ENCODE data around the gene MGP. TPM values are rescaled to one million over a fixed set of nuclear protein-coding genes. Genes with fewer than 3 reads are reported as not detected.

Gene MGP
- polyA plus RNA-seq (2013, experiment 1 of 2): not detected
- not detected for polyA plus RNA-seq (2013, experiment 2 of 2)

DNA sequence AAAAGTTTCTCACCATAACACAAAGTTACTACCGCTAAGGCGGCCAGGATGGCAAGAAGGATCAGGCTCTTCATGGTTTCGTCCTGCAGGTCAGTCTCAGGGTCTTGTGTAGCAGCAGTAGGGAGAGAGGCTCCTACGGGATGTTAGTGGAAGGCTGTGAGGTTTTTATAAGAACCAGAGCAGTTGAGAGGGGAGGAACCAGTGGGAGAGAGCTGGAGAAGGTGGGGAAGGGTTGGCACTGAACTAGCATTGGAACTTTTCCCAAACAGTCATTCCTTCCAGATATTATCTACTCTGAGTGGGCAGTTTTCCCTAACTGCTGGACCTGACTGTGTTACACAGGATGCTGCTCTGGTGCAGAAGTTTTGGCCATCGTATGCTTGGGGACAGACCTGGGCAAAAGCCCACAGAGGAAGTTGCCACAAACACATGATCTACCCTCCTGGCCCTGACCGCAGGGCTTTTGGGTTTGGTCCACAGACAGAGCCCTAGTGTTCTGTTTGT, at the start of gene MGP:
Gene MGP (minus strand): TSS at position 137 of the 504 bp plus-strand sequence. CDS start 63 bp downstream, at position 74.
- DNase-seq (ENCODE audit: low spot score): no peak

DNA sequence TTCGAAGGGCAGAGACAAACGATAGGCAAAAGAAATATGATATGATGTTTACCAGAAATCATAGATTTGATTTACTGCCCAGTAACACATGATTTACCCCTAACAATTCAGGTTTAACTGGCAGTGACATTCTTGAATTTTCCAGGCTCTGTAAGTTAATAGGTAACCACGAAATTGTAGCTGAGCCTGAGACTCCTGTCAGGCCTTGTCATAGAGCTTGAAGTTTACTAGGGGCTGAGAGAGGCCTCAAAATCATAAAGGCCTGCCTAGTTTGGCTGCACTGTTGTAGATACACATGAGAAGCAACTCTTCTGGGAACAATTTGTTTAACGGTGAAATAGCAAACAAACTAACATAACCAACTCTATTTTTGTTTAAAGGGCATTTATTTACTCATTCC, 49.4 kb upstream of the MGP start:
- Histone ChIP-seq H3K9ac (ENCODE audit: low read depth, low read length, poor library complexity) (no peak overlapping the region), H3K36me3 (replicated peaks in 1 of 2; ENCODE audit: control insufficient read depth in 2 of 2, insufficient read depth in 2 of 2, low read length in 2 of 2) (no peaks in the 10 kb centered on the region), H3K4me1 (ENCODE audit: control insufficient read depth in 2 of 2, insufficient read depth in 1 of 2, low read depth in 1 of 2, low read length in 2 of 2) (no peaks in the 10 kb centered on the region), H3K27me3 (ENCODE audit: control insufficient read depth in 3 of 3, insufficient read depth in 3 of 3, low read depth in 1 of 3, low read length in 3 of 3) (no peaks in the 10 kb centered on the region), H2BK15ac (ENCODE audit: low read length) (no peak overlapping the region), H3K4ac (ENCODE audit: low read length) (no peak overlapping the region), H3K27ac (replicated peaks; ENCODE audit: low read length) (no peak overlapping the region), H3K79me1 (ENCODE audit: low read depth, low read length) (no peaks in the 10 kb centered on the region), H3K18ac (ENCODE audit: low read length) (no peak overlapping the region), H2AK5ac (ENCODE audit: low read depth, low read length) (no peak overlapping the region), H3K23ac (ENCODE audit: low read depth, low read length, poor library complexity) (no peak overlapping the region), H3K4me2 (ENCODE audit: insufficient read depth, low read length, poor library complexity, severe bottlenecking) (no peak overlapping the region), H3K4me3 (ENCODE audit: low read length in 2 of 2) (no peak overlapping the region), H4K91ac (ENCODE audit: low read depth, low read length, poor library complexity) (no peak overlapping the region), H2BK12ac (ENCODE audit: low read length) (no peak overlapping the region), H2BK5ac (ENCODE audit: low read length) (no peak overlapping the region), H3K9me3 (replicated peaks in 1 of 2; ENCODE audit: control insufficient read depth in 2 of 2, insufficient read depth in 1 of 2, low read depth in 1 of 2, low read length in 2 of 2) (no peaks in the 10 kb centered on the region), H2AFZ (ENCODE audit: low read length) (no peak overlapping the region), H2BK120ac (ENCODE audit: low read depth, low read length) (no peak overlapping the region), H3K14ac (ENCODE audit: low read length) (no peak overlapping the region), H4K8ac (ENCODE audit: low read depth, low read length) (no peak overlapping the region)
- no peak for DNase-seq (ENCODE audit: low spot score)
- WGBS, 2 donors (ENCODE audit: extremely low coverage in 2 of 2, insufficient read length in 2 of 2, insufficient replicate concordance in 1 of 2): no CpG with 5 or more reads among the region's 4 CpGs

More for the DNA sequence above, at the start of gene MGP:
- H3K4me1 ChIP-seq (ENCODE audit: control insufficient read depth in 2 of 2, insufficient read depth in 1 of 2, low read depth in 1 of 2, low read length in 2 of 2): no peaks in the 10 kb centered on the region
- no peak within 1 kb of the TSS for H3K9ac ChIP-seq (ENCODE audit: low read depth, low read length, poor library complexity)
- no peak within 1 kb of the TSS for H3K4me2 ChIP-seq (ENCODE audit: insufficient read depth, low read length, poor library complexity, severe bottlenecking)
- H2AFZ ChIP-seq (ENCODE audit: low read length): no peak within 1 kb of the TSS
- no peaks in the 10 kb centered on the region for H3K79me1 ChIP-seq (ENCODE audit: low read depth, low read length)
- H3K18ac ChIP-seq (ENCODE audit: low read length): no peak within 1 kb of the TSS
- H2BK15ac ChIP-seq (ENCODE audit: low read length): no peak within 1 kb of the TSS
- no peaks in the 10 kb centered on the region for H3K36me3 ChIP-seq (replicated peaks in 1 of 2; ENCODE audit: control insufficient read depth in 2 of 2, insufficient read depth in 2 of 2, low read length in 2 of 2)
- H3K9me3 ChIP-seq (replicated peaks in 1 of 2; ENCODE audit: control insufficient read depth in 2 of 2, insufficient read depth in 1 of 2, low read depth in 1 of 2, low read length in 2 of 2): no peaks in the 10 kb centered on the region
- H3K4ac ChIP-seq (ENCODE audit: low read length): no peak within 1 kb of the TSS
- no peaks in the 10 kb centered on the region for H3K27me3 ChIP-seq (ENCODE audit: control insufficient read depth in 3 of 3, insufficient read depth in 3 of 3, low read depth in 1 of 3, low read length in 3 of 3)
- no CpG with 5 or more reads among the region's 6 CpGs for WGBS, 2 donors (ENCODE audit: extremely low coverage in 2 of 2, insufficient read length in 2 of 2, insufficient replicate concordance in 1 of 2)
- H2BK12ac ChIP-seq (ENCODE audit: low read length): no peak within 1 kb of the TSS
- no peak within 1 kb of the TSS for H4K8ac ChIP-seq (ENCODE audit: low read depth, low read length)
- H3K14ac ChIP-seq (ENCODE audit: low read length): no peak within 1 kb of the TSS
- no peak within 1 kb of the TSS for H2BK120ac ChIP-seq (ENCODE audit: low read depth, low read length)
- H2BK5ac ChIP-seq (ENCODE audit: low read length): no peak within 1 kb of the TSS
- no peak within 1 kb of the TSS for H3K23ac ChIP-seq (ENCODE audit: low read depth, low read length, poor library complexity)
- H3K4me3 ChIP-seq (ENCODE audit: low read length in 2 of 2): no peak within 1 kb of the TSS
- no peak within 1 kb of the TSS for H4K91ac ChIP-seq (ENCODE audit: low read depth, low read length, poor library complexity)
- H3K27ac ChIP-seq (replicated peaks; ENCODE audit: low read length): no peak within 1 kb of the TSS
- no peak within 1 kb of the TSS for H2AK5ac ChIP-seq (ENCODE audit: low read depth, low read length)

DNA sequence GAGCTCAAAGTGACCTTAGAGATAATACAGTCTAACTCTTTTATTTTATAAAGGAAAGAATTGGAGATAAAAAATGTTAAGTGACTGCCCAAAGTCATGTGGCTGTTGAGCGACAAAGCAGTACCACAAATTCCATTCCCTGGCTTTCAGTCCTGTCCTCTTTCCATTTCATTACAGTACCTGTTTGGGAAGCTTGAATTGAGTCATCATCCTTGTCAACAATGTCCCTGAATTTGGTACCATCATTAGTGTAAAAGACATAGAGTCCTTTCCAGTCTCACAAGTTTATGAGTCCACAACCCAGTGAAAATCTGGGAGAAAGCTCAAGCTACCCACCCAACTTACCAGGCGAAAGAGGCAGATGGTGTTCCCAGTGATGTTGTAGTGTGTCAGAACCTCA, 48.9 kb upstream of the MGP start:
- Histone ChIP-seq H3K79me1 (ENCODE audit: low read depth, low read length) (no peaks in the 10 kb centered on the region), H3K4me2 (ENCODE audit: insufficient read depth, low read length, poor library complexity, severe bottlenecking) (no peak overlapping the region), H3K4ac (ENCODE audit: low read length) (no peak overlapping the region), H2AK5ac (ENCODE audit: low read depth, low read length) (no peak overlapping the region), H3K27ac (replicated peaks; ENCODE audit: low read length) (no peak overlapping the region), H2BK12ac (ENCODE audit: low read length) (no peak overlapping the region), H4K91ac (ENCODE audit: low read depth, low read length, poor library complexity) (no peak overlapping the region), H3K4me3 (ENCODE audit: low read length in 2 of 2) (no peak overlapping the region), H3K23ac (ENCODE audit: low read depth, low read length, poor library complexity) (no peak overlapping the region), H3K9ac (ENCODE audit: low read depth, low read length, poor library complexity) (no peak overlapping the region), H2BK15ac (ENCODE audit: low read length) (no peak overlapping the region), H3K4me1 (ENCODE audit: control insufficient read depth in 2 of 2, insufficient read depth in 1 of 2, low read depth in 1 of 2, low read length in 2 of 2) (no peaks in the 10 kb centered on the region), H3K36me3 (replicated peaks in 1 of 2; ENCODE audit: control insufficient read depth in 2 of 2, insufficient read depth in 2 of 2, low read length in 2 of 2) (no peaks in the 10 kb centered on the region), H2BK120ac (ENCODE audit: low read depth, low read length) (no peak overlapping the region), H2AFZ (ENCODE audit: low read length) (no peak overlapping the region), H3K9me3 (replicated peaks in 1 of 2; ENCODE audit: control insufficient read depth in 2 of 2, insufficient read depth in 1 of 2, low read depth in 1 of 2, low read length in 2 of 2) (no peaks in the 10 kb centered on the region), H3K14ac (ENCODE audit: low read length) (no peak overlapping the region), H3K18ac (ENCODE audit: low read length) (no peak overlapping the region), H4K8ac (ENCODE audit: low read depth, low read length) (no peak overlapping the region), H3K27me3 (ENCODE audit: control insufficient read depth in 3 of 3, insufficient read depth in 3 of 3, low read depth in 1 of 3, low read length in 3 of 3) (no peaks in the 10 kb centered on the region), H2BK5ac (ENCODE audit: low read length) (no peak overlapping the region)
- WGBS, 2 donors (ENCODE audit: extremely low coverage in 2 of 2, insufficient read length in 2 of 2, insufficient replicate concordance in 1 of 2): no CpG with 5 or more reads among the region's 2 CpGs
- no peak for DNase-seq (ENCODE audit: low spot score)

DNA sequence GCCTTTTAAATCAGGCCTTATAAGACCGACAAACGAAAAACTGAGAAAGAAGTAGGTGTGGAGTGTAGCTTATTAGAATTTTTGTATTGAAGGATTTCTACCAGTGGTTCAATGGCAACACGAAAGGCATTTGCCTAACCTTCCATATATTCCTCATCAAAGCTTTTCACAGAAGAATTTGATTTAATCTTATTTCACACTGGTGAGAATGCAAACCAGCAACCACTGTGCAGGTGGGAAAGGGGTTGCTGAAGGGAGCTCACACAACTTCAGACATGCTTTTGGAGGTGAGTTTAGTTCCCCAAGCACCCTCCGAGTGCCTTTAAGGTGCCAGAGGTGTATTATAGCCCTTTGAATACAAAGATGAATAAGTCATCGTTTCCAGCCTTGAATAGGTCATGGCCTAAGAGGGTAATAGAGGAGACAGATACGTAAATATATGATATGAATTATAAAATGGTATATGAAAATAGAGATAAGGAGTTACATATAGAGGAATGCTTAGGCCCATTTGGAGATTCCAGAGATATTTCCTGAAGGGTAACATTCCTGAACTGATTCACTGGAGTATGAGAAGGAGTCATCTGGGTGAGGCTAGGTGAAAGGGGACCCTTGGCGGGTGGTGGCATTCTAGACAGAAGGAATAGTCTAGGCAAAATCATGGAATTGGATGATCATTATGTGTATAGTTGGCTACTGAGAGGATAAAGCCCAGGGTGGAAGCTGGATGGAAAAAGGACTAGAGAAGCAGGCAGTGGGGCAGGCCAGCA, 46.3 kb upstream of the MGP start:
- Histone ChIP-seq H2BK5ac (ENCODE audit: low read length) (no peak overlapping the region), H4K91ac (ENCODE audit: low read depth, low read length, poor library complexity) (no peak overlapping the region), H3K14ac (ENCODE audit: low read length) (no peak overlapping the region), H2AFZ (ENCODE audit: low read length) (no peak overlapping the region), H2BK15ac (ENCODE audit: low read length) (no peak overlapping the region), H3K9me3 (replicated peaks in 1 of 2; ENCODE audit: control insufficient read depth in 2 of 2, insufficient read depth in 1 of 2, low read depth in 1 of 2, low read length in 2 of 2) (no peaks in the 10 kb centered on the region), H3K27me3 (ENCODE audit: control insufficient read depth in 3 of 3, insufficient read depth in 3 of 3, low read depth in 1 of 3, low read length in 3 of 3) (no peaks in the 10 kb centered on the region), H3K4me3 (ENCODE audit: low read length in 2 of 2) (no peak overlapping the region), H3K4me2 (ENCODE audit: insufficient read depth, low read length, poor library complexity, severe bottlenecking) (no peak overlapping the region), H3K4ac (ENCODE audit: low read length) (no peak overlapping the region), H2AK5ac (ENCODE audit: low read depth, low read length) (no peak overlapping the region), H4K8ac (ENCODE audit: low read depth, low read length) (no peak overlapping the region), H3K79me1 (ENCODE audit: low read depth, low read length) (no peaks in the 10 kb centered on the region), H3K36me3 (replicated peaks in 1 of 2; ENCODE audit: control insufficient read depth in 2 of 2, insufficient read depth in 2 of 2, low read length in 2 of 2) (no peaks in the 10 kb centered on the region), H3K23ac (ENCODE audit: low read depth, low read length, poor library complexity) (no peak overlapping the region), H2BK120ac (ENCODE audit: low read depth, low read length) (no peak overlapping the region), H2BK12ac (ENCODE audit: low read length) (no peak overlapping the region), H3K9ac (ENCODE audit: low read depth, low read length, poor library complexity) (no peak overlapping the region), H3K4me1 (ENCODE audit: control insufficient read depth in 2 of 2, insufficient read depth in 1 of 2, low read depth in 1 of 2, low read length in 2 of 2) (no peaks in the 10 kb centered on the region), H3K27ac (replicated peaks; ENCODE audit: low read length) (no peak overlapping the region), H3K18ac (ENCODE audit: low read length) (no peak overlapping the region)
- 100% methylated on average over 1 of the region's 7 CpGs for WGBS, 2 donors (ENCODE audit: extremely low coverage in 2 of 2, insufficient read length in 2 of 2, insufficient replicate concordance in 1 of 2)
- no peak for DNase-seq (ENCODE audit: low spot score)
